Heart right ventricle (tissue), 16 donors: Measurements from ENCODE around the gene USP19. TPM values are rescaled to one million over a fixed set of nuclear protein-coding genes. Genes with fewer than 3 reads are reported as not detected.

Experiments
- ATAC-seq, 8 donors: fragments of 200-7000 bp; cut with Tn5 transposase; one replicate each; pipeline ENCODE4 v1.9.1; 2020; ENCODE audit warnings: mild to moderate bottlenecking in 8 of 8, moderate library complexity in 8 of 8, moderate number of reproducible peaks in 1 of 8
- DNase-seq, 2 donors: peaks; one replicate each; pipeline ENCODE4 v3.0.0-alpha.2; 2020
- H3K27ac ChIP-seq, 10 donors: fragments of 200-600 bp; sonication (generic) in 2 of 10; one replicate each; pipeline versions ENCODE4 v1.5.0 to v1.8.0; 2020 to 2022; ENCODE audit warnings: mild to moderate bottlenecking in 3 of 10
- H3K27me3 ChIP-seq, 7 donors: fragments of 200-600 bp; one replicate each; pipeline ENCODE4 v1.8.0; 2021 to 2022; ENCODE audit warnings: mild to moderate bottlenecking in 2 of 7
- H3K36me3 ChIP-seq, 9 donors: fragments of 200-600 bp; sonication (generic) in 1 of 9; one replicate each; pipeline versions ENCODE4 v1.5.0 to v1.8.0; 2020 to 2022; ENCODE audit warnings: mild to moderate bottlenecking in 2 of 9
- H3K4me1 ChIP-seq, 9 donors: fragments of 200-600 bp; sonication (generic) in 1 of 9; one replicate each; pipeline versions ENCODE4 v1.5.0 to v1.8.0; 2020 to 2022; ENCODE audit warnings: mild to moderate bottlenecking in 4 of 9
- H3K4me3 ChIP-seq, 10 donors: fragments of 200-600 bp; sonication (generic) in 2 of 10; one replicate each; pipeline versions ENCODE4 v1.5.0 to v1.8.0; 2020 to 2022; ENCODE audit warnings: mild to moderate bottlenecking in 7 of 10, moderate library complexity in 2 of 10
- H3K9me3 ChIP-seq, 11 donors: fragments of 200-600 bp in 10 of 11; sonication (generic) in 2 of 11; one replicate each; pipeline versions ENCODE4 v1.5.0 to v1.8.0; 2013 to 2022; ENCODE audit warnings: mild to moderate bottlenecking in 2 of 11, control low read depth in 1 of 11, moderate library complexity in 1 of 11
- WGBS, 2 donors: extraction: QIAGEN DNeasy Blood & Tissue Kit; methylation state at CpG; one replicate each; pipeline ENCODE4 v1.1.7; 2013; ENCODE audit warnings: inconsistent platforms in 1 of 2; 5-methylcytosine and 5-hydroxymethylcytosine counted together
- intact Hi-C, 10 donors: fragments of 100-400 bp; cut with DNase I; formaldehyde crosslinking; loops; one replicate each; pipeline versions ENCODE4 v1.11.1 to v1.14.2; 2022
- polyA plus RNA-seq, 2 donors: library from polyadenylated mRNA; stranded (reverse); fragments of 200-250 nt; gene quantifications; one replicate each; pipeline ENCODE4 v1.2.3, GENCODE V29; 2013
- total RNA-seq, 10 donors: library from RNA; stranded (reverse); fragmentation: NEBNext Ultra II Directional in 3 of 10; extraction: Animal tissue kit (Norgen Biotek cat#: 25700) in 3 of 10; gene quantifications; one replicate each; pipeline versions ENCODE4 v1.2.1 to v1.2.4, GENCODE V29; 2021 to 2023
- TF ChIP-seq, protein P1 (sequence below), 9 donors: fragments of 200-600 bp; sonication (generic) in 2 of 9; IDR thresholded peaks; one replicate each; pipeline versions ENCODE4 v1.5.0 to v1.8.0; 2021 to 2022; ENCODE audit warnings: antibody characterized with exemption in 9 of 9, mild to moderate bottlenecking in 5 of 9, moderate library complexity in 1 of 9
- donor health status: Arrhythmogenic right ventricular cardiomyopathy.
- donor health status: ischemic (EF 13 %, LVEDD 7.1; RV severe dilation, severe dysfunction).
- donor health status: healthy with polysubstance abuse.
- donor health status: DM: no; HTN: yes; CAD: no.
- donor health status: DM: no; HTN: no; CAD: no.
- donor health status: ischemic (EF 25% LVEDD 6.9; RV normal size, moderate dysfunction).
- donor health status: ischemic (EF 25% LVEDD 5.7; RV mildly dilated, moderate dysfunction).
- donor health status: healthy.
- donor health status: DM: yes; HTN: yes; CAD: no.
- donor health status: Ischemic cardiomyopathy.
- donor health status: ischemic (EF 35%, LVEDD 5.7; RV mildly dilated, moderate dysfunction).
- donor health status: nonischemic (EF 11% LVEDD 7.7; RV severe dilation, severe dysfunction).
- donor health status: DM: yes; HTN: yes; CAD: no.
- donor health status: PGD.
- donor health status: ischemic (EF 29% LVEDD 5.4; RV normal size, mild dysfunction).
- donor health status: nonischemic (EF 23%, LVEDD 6.1; RV moderate dilation, normal function).

Gene USP19
- total and polyA plus RNA-seq, 12 donors: 18.1 to 78.1 (median 61.4) TPM

DNA sequence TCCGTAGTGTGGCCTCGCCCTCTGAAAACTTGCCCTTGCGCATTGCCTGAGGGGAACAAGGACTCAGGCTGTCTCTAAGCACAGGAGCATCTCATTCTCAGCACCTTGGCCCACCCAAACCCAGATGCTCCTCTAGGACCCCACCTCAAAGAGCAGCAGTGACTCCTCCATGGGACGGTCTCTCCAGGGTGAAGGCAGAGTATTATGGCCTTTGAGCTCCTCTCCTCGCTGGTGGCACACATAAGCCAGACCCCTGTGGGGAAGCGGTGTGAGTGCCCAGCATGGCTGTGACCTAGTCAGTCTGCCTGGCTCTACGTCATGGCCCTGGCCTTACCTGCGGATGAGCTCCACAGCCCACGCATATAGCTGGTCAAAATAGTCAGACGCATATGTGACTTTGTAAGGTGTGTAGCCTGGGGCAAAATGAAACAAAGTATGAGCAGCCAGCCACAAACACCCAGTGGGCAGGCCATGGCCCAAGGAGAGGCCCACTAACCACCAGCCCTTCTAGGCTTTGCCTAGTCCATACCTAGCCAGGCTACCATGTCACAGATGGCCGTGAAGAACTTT, 20.5 kb downstream of the USP19 start:
- Histone ChIP-seq H3K27me3 (no peaks in the 10 kb centered on the region), H3K27ac (no peak overlapping the region), H3K9me3 (no peaks in the 10 kb centered on the region), H3K4me1 (peaks cover 13 to 33% (median 17%) of the 10 kb centered on the region in 9 donors), H3K4me3 (no peak overlapping the region), H3K36me3 (peaks cover 5 to 81% (median 66%) of the 10 kb centered on the region in 9 donors)
- 95% methylated on average over 11 of the region's 11 CpGs for WGBS, 2 donors
- TF ChIP-seq, protein P1, sequence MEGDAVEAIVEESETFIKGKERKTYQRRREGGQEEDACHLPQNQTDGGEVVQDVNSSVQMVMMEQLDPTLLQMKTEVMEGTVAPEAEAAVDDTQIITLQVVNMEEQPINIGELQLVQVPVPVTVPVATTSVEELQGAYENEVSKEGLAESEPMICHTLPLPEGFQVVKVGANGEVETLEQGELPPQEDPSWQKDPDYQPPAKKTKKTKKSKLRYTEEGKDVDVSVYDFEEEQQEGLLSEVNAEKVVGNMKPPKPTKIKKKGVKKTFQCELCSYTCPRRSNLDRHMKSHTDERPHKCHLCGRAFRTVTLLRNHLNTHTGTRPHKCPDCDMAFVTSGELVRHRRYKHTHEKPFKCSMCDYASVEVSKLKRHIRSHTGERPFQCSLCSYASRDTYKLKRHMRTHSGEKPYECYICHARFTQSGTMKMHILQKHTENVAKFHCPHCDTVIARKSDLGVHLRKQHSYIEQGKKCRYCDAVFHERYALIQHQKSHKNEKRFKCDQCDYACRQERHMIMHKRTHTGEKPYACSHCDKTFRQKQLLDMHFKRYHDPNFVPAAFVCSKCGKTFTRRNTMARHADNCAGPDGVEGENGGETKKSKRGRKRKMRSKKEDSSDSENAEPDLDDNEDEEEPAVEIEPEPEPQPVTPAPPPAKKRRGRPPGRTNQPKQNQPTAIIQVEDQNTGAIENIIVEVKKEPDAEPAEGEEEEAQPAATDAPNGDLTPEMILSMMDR (IDR thresholded peaks at IDR 0.05): no peak
- ATAC-seq (no peak), DNase-seq (no peak)
- intact Hi-C loops: loop anchor here in 1 of 10 donors (10.0 kb wide), 1 partner anchor 345 kb away; no protein-coding TSS in a partner anchor

DNA sequence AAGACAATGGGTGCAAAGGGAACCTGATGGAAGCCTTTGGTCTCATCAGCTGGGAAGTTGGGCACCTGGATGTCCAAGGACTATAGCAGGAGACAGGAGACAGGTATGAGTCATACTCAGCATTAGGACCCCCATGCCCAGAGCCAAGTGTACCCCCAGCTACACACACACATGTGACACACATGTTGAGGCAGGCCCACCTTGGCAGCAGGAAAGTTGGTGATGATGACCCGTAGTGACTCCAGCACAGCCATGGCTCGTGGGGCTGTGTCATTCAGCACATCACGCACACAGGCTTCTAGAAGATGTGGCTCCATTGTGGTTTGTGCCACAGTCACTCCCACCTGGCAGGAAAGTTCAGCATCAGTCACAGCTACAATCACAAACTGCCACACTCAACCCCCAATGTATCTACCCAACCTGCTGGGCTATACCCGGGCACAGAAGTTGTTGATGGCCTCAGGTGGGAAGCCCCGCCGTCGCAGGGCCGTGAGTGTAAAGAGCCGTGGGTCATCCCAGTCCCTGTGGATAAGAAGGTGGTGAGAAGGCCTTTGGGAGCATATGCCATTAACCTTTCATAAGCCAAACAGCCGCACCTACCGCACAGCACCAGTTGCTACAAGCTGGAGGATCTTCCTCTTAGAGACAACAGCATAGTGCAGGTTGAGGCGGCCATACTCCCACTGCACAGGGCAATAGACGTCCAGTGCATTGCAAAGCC, 21.6 kb downstream of the USP19 start:
- no peak overlapping the region for H3K27ac ChIP-seq
- intact Hi-C loops: loop anchor here in 1 of 10 donors (10.0 kb wide), 1 partner anchor 104 kb away; the partner anchor contains the start of gene P4HTM
- TF ChIP-seq, protein P1 (IDR thresholded peaks at IDR 0.05): no peak
- H3K4me1 ChIP-seq: peaks cover 18 to 39% (median 21%) of the 10 kb centered on the region in 9 donors
- no peaks in the 10 kb centered on the region for H3K27me3 ChIP-seq
- H3K9me3 ChIP-seq: no peaks in the 10 kb centered on the region
- H3K36me3 ChIP-seq: peaks cover 5 to 81% (median 66%) of the 10 kb centered on the region in 9 donors
- H3K4me3 ChIP-seq: no peak overlapping the region
- ATAC-seq (no peak), DNase-seq (no peak)
- WGBS, 2 donors: 89% methylated on average over 13 of the region's 13 CpGs

DNA sequence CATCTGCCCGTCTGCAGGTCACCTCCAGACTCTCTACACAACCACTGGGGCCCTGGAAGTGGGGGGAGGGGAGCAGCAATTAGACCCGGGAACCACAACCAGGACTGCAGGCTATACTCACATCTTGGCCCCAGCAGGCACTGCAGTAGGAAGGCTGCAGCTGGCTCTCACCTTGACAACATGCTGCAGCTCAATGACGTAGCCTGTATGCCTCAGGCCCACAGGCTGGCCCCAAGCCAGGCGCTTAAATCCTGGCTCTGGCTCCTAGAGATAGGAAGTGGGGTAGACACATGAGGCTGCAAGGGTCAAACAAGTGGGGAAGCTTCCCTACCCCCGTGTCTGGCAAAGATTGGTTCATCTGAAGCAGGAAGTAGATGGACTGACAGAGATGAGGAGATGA, 22.2 kb downstream of the USP19 start:
- 35 to 37% methylated on average over 5 of the region's 5 CpGs for WGBS, 2 donors
- Histone ChIP-seq H3K36me3 (peaks cover 5 to 79% (median 66%) of the 10 kb centered on the region in 9 donors), H3K9me3 (no peaks in the 10 kb centered on the region), H3K4me3 (no peak overlapping the region), H3K27ac (peak overlapping the region in 2 of 10 donors; percentile 9 to 22), H3K4me1 (peaks cover 11 to 32% (median 15%) of the 10 kb centered on the region in 9 donors), H3K27me3 (no peaks in the 10 kb centered on the region)
- ATAC-seq (no peak), DNase-seq (peak; percentile 50 to 60)
- TF ChIP-seq, protein P1 (IDR thresholded peaks at IDR 0.05): no peak
- intact Hi-C loops: loop anchor here in 1 of 10 donors (10.0 kb wide), 1 partner anchor 104 kb away; the partner anchor contains the start of gene P4HTM
